ENCODE measurements around the gene MPV17L. TPM values are rescaled to one million over a fixed set of nuclear protein-coding genes. Genes with fewer than 3 reads are reported as not detected.
"Not testable (repeated sequence)": the region's sequence is repeated elsewhere in the genome, so short reads cannot be mapped to it uniquely, and the experiment has no call there.

The MPV17L gene
- total RNA-seq, 1 donor from 2014 or later: 2.2 TPM

DNA sequence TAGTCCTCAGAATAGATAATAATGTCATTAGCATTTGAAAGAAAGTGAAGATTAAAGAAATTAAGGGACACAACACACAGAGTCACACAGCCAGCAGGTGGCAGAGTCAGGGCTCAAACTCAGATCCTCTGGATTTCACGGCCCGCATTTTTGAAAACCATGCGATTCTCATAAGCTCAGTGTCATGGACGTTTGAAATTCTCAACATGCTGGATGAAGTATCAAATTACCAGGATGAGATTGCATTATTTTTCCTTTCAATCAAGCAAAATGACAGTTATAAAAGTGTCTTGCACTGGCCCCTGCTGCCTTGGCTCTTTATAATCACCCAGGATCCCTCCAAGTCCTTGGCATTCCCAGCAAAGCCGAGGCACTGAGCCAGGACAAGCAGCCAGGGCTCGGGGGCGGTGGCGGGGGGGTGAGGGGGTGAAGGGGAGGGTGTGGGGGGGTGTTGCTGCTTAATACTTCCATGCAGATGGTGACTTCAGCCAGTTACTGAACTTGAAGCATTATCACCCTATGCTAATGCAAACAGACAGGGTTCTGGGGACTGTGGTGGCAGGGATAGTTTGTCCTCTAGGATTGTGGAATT, 32.2 kb downstream of the MPV17L start:
- no peak for DNase-seq (ENCODE audit: low read depth)
- no peak overlapping the region for H3K4me3 ChIP-seq (ENCODE audit: low read depth, low read length)
- TF ChIP-seq, protein P1, sequence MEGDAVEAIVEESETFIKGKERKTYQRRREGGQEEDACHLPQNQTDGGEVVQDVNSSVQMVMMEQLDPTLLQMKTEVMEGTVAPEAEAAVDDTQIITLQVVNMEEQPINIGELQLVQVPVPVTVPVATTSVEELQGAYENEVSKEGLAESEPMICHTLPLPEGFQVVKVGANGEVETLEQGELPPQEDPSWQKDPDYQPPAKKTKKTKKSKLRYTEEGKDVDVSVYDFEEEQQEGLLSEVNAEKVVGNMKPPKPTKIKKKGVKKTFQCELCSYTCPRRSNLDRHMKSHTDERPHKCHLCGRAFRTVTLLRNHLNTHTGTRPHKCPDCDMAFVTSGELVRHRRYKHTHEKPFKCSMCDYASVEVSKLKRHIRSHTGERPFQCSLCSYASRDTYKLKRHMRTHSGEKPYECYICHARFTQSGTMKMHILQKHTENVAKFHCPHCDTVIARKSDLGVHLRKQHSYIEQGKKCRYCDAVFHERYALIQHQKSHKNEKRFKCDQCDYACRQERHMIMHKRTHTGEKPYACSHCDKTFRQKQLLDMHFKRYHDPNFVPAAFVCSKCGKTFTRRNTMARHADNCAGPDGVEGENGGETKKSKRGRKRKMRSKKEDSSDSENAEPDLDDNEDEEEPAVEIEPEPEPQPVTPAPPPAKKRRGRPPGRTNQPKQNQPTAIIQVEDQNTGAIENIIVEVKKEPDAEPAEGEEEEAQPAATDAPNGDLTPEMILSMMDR (conservative IDR thresholded peaks at IDR 0.05; ENCODE audit: low read depth, low read length): peak; percentile 75

DNA sequence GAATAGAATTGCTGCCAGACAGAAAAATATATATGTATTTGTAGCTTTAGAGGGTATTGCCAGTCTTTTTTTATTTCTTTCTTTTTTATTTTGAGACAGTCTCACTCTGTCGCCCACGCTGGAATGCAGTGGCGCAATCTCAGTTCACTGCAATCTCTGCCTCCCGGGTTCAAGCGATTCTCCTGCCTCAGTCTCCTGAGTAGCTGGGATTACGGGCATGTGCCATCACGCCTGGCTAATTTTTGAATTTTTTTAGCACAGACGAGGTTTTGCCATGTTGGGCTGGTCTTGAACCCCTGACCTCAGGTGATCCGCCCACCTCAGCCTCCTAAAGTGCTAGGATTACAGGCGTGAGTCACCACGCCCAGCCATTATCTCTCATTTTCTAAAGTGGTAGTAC, 35.3 kb downstream of the MPV17L start:
- not testable (repeated sequence) for H3K4me3 ChIP-seq (ENCODE audit: low read depth, low read length); DNase-seq (ENCODE audit: low read depth)

GRCh38 chr16:15434079-15434424, 38.5 kb downstream of the MPV17L start:
- no peak for DNase-seq (ENCODE audit: low read depth)
- peak overlapping the region; percentile 64 for H3K4me3 ChIP-seq (ENCODE audit: low read depth, low read length)
- TF ChIP-seq, protein P1 (conservative IDR thresholded peaks at IDR 0.05; ENCODE audit: low read depth, low read length): no peak

- TF ChIP-seq, protein P1 (conservative IDR thresholded peaks at IDR 0.05; ENCODE audit: low read depth, low read length): no peak
- peak within 1 kb of the TSS; percentile 64 for H3K4me3 ChIP-seq (ENCODE audit: low read depth, low read length)
- no peak for DNase-seq (ENCODE audit: low read depth)
Observed at GRCh38 chr16:15434425-15435215, 39.1 kb downstream of the MPV17L start, which contains the start of gene BMERB1. Gene BMERB1, plus strand, starts transcription at chr16:15434588. Its CDS starts 66 bp downstream, at chr16:15434654.

GRCh38 chr16:15435216-15435864, 39.8 kb downstream of the MPV17L start:
- TF ChIP-seq, protein P1 (conservative IDR thresholded peaks at IDR 0.05; ENCODE audit: low read depth, low read length): no peak
- DNase-seq (ENCODE audit: low read depth): no peak

GRCh38 chr16:15439102-15439501, 43.5 kb downstream of the MPV17L start:
- DNase-seq (ENCODE audit: low read depth): no peak
- TF ChIP-seq, protein P1 (conservative IDR thresholded peaks at IDR 0.05; ENCODE audit: low read depth, low read length): no peak
- H3K4me3 ChIP-seq (ENCODE audit: low read depth, low read length): no peak overlapping the region

More at GRCh38 chr16:15435216-15435864, 39.8 kb downstream of the MPV17L start:
- peak overlapping the region; percentile 64 for H3K4me3 ChIP-seq (ENCODE audit: low read depth, low read length)

DNA sequence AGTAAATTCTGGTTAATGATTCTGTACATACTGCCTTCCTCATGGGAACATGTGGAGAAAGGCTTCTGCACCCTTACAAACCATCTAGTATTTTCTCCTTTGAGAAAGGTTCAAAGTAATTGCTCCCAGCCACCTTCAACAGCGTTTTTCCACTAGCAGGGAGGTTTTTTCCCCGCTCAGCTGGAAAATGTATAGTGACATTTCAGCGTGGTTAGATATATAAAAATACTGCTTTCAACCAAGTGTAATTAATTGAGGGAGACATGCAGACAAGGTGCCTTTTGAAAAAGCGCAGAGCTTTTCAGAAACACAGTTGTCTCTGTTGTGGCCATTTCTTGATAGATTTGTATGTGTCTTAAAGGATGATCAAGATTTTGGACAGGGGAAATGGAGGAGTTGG, 44.0 kb downstream of the MPV17L start:
- H3K4me3 ChIP-seq (ENCODE audit: low read depth, low read length): no peak overlapping the region
- TF ChIP-seq, protein P1 (conservative IDR thresholded peaks at IDR 0.05; ENCODE audit: low read depth, low read length): no peak
- DNase-seq (ENCODE audit: low read depth): no peak
